ENCODE measurements around the gene NMRAL1. TPM values are rescaled to one million over a fixed set of nuclear protein-coding genes. Genes with fewer than 3 reads are reported as not detected.

The NMRAL1 gene
- total and polyA plus RNA-seq, 2 experiments from 2014 or later: 50.7 to 61.7 TPM

GRCh38 chr16:4463522-4464163 lies 10.8 kb downstream of the NMRAL1 start:
- no peaks in the 10 kb centered on the region for H3K27me3 ChIP-seq (ENCODE audit: insufficient read depth)
- H3K27ac ChIP-seq (ENCODE audit: low read depth): no peak overlapping the region
- peaks cover 12% of the 10 kb centered on the region for H3K4me1 Mint-ChIP-seq
- no peak for ATAC-seq
- H3K4me1 ChIP-seq (ENCODE audit: insufficient read depth): no peaks in the 10 kb centered on the region
- H3F3A ChIP-seq (replicated peaks; ENCODE audit: low read depth): peaks cover 28% of the 10 kb centered on the region; the same call in 1 of the 2 replicates
- H3K79me2 ChIP-seq (replicated peaks; ENCODE audit: insufficient read depth): no peaks in the 10 kb centered on the region; the same call in 1 of the 2 replicates
- TF ChIP-seq CREB1 (CRISPR knock-in tag; IDR thresholded peaks at IDR 0.05; ENCODE audit: low read depth) (no peak), ETS1 (IDR thresholded peaks at IDR 0.05) (no peak), ZNF331 (CRISPR knock-in tag; IDR thresholded peaks at IDR 0.05; ENCODE audit: low read depth) (no peak), EZH2 (IDR thresholded peaks at IDR 0.05; ENCODE audit: low read depth, unreplicated experiment) (no peak), STAT1 (IDR thresholded peaks at IDR 0.05; ENCODE audit: unreplicated experiment) (no peak), POLR2AphosphoS5 (IDR thresholded peaks at IDR 0.05; ENCODE audit: low read depth) (no peak), ZNF462 (CRISPR knock-in tag; IDR thresholded peaks at IDR 0.05) (no peak), NANOG (IDR thresholded peaks at IDR 0.05; ENCODE audit: borderline replicate concordance) (no peak), EZH2phosphoT487 (IDR thresholded peaks at IDR 0.05; ENCODE audit: unreplicated experiment) (no peak), JUNB (IDR thresholded peaks at IDR 0.05; ENCODE audit: unreplicated experiment) (no peak), ZNF114 (CRISPR knock-in tag; IDR thresholded peaks at IDR 0.05) (no peak)
- TF ChIP-seq, protein P1, sequence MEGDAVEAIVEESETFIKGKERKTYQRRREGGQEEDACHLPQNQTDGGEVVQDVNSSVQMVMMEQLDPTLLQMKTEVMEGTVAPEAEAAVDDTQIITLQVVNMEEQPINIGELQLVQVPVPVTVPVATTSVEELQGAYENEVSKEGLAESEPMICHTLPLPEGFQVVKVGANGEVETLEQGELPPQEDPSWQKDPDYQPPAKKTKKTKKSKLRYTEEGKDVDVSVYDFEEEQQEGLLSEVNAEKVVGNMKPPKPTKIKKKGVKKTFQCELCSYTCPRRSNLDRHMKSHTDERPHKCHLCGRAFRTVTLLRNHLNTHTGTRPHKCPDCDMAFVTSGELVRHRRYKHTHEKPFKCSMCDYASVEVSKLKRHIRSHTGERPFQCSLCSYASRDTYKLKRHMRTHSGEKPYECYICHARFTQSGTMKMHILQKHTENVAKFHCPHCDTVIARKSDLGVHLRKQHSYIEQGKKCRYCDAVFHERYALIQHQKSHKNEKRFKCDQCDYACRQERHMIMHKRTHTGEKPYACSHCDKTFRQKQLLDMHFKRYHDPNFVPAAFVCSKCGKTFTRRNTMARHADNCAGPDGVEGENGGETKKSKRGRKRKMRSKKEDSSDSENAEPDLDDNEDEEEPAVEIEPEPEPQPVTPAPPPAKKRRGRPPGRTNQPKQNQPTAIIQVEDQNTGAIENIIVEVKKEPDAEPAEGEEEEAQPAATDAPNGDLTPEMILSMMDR (conservative IDR thresholded peaks at IDR 0.05; ENCODE audit: low read depth in 2 of 2): no peak
- TF ChIP-seq, protein P2, sequence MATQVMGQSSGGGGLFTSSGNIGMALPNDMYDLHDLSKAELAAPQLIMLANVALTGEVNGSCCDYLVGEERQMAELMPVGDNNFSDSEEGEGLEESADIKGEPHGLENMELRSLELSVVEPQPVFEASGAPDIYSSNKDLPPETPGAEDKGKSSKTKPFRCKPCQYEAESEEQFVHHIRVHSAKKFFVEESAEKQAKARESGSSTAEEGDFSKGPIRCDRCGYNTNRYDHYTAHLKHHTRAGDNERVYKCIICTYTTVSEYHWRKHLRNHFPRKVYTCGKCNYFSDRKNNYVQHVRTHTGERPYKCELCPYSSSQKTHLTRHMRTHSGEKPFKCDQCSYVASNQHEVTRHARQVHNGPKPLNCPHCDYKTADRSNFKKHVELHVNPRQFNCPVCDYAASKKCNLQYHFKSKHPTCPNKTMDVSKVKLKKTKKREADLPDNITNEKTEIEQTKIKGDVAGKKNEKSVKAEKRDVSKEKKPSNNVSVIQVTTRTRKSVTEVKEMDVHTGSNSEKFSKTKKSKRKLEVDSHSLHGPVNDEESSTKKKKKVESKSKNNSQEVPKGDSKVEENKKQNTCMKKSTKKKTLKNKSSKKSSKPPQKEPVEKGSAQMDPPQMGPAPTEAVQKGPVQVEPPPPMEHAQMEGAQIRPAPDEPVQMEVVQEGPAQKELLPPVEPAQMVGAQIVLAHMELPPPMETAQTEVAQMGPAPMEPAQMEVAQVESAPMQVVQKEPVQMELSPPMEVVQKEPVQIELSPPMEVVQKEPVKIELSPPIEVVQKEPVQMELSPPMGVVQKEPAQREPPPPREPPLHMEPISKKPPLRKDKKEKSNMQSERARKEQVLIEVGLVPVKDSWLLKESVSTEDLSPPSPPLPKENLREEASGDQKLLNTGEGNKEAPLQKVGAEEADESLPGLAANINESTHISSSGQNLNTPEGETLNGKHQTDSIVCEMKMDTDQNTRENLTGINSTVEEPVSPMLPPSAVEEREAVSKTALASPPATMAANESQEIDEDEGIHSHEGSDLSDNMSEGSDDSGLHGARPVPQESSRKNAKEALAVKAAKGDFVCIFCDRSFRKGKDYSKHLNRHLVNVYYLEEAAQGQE (IDR thresholded peaks at IDR 0.05; ENCODE audit: unreplicated experiment): no peak
- H3K27ac Mint-ChIP-seq: peak overlapping the region; percentile 52
- peaks cover 6% of the 10 kb centered on the region; the same call in 1 of the 2 replicates for H3K36me3 ChIP-seq (ENCODE audit: insufficient read depth)
- H3K4me3 Mint-ChIP-seq: peak overlapping the region; percentile 29; the same call in 1 of the 3 replicates
- peaks cover 47% of the 10 kb centered on the region for H3K36me3 Mint-ChIP-seq (ENCODE audit: low read depth)
- no peaks in the 10 kb centered on the region for H3K9me2 ChIP-seq (ENCODE audit: insufficient read depth)
- no peak overlapping the region for H3K4me3 ChIP-seq
- peaks cover 6% of the 10 kb centered on the region; the same call in 1 of the 2 replicates for H4K20me1 ChIP-seq (replicated peaks; ENCODE audit: insufficient read depth)
- no peak overlapping the region for H3K4me2 ChIP-seq
- peaks cover 18% of the 10 kb centered on the region for H3K27me3 Mint-ChIP-seq (ENCODE audit: insufficient read depth, low read depth, poor library complexity)
- H3K9me3 Mint-ChIP-seq: no peaks in the 10 kb centered on the region
- DNase-seq (ENCODE audit: low spot score): no peak
- H2AFZ ChIP-seq: no peak overlapping the region

All from GM23338 (cell line).